Epithelial cell of esophagus (primary cell): Measurements from ENCODE around the gene ARMC2.
A peak's percentile ranks its signal among the peaks of the same experiment; 100 is the strongest.

ENCODE experiments used
- DNase-seq: peaks from one replicate; pipeline ENCODE4 v3.0.0; 2010; ENCODE audit warnings: low read depth
- H3K4me3 ChIP-seq: 2 replicates; pipeline ENCODE4 v1.5.1; 2011; ENCODE audit warnings: mild to moderate bottlenecking, low read length, control low read depth
- TF ChIP-seq, protein P1 (sequence below): IDR thresholded peaks from 2 replicates; pipeline ENCODE4 v1.5.1; 2011; ENCODE audit warnings: low read depth, mild to moderate bottlenecking, low read length, control low read depth, inconsistent platforms; ENCODE audit not compliant: insufficient read depth; ENCODE audit errors: missing control alignments

The ARMC2 gene

DNA sequence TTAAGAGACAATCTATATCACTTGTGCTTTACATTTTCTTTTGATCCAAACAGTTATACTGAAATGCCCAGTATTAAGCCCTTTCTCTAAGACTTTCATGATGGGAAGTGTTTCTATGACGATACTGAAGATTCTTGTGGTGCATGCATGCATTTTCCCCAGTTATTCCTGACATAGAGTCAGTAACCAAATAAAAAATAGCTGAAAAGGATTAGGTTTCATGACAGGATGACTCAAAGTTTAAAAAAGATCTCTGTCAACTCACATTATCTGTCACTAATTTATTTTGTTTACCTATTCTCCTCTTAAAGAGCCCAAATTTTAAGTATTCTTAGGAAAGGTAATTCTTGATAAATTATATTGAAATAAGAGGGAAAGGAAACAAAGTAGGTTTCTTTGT lies 148.0 kb downstream of the ARMC2 start:
- DNase-seq, result no peak
- TF ChIP-seq, protein P1, sequence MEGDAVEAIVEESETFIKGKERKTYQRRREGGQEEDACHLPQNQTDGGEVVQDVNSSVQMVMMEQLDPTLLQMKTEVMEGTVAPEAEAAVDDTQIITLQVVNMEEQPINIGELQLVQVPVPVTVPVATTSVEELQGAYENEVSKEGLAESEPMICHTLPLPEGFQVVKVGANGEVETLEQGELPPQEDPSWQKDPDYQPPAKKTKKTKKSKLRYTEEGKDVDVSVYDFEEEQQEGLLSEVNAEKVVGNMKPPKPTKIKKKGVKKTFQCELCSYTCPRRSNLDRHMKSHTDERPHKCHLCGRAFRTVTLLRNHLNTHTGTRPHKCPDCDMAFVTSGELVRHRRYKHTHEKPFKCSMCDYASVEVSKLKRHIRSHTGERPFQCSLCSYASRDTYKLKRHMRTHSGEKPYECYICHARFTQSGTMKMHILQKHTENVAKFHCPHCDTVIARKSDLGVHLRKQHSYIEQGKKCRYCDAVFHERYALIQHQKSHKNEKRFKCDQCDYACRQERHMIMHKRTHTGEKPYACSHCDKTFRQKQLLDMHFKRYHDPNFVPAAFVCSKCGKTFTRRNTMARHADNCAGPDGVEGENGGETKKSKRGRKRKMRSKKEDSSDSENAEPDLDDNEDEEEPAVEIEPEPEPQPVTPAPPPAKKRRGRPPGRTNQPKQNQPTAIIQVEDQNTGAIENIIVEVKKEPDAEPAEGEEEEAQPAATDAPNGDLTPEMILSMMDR, result no peak
- no peak overlapping the region for H3K4me3 ChIP-seq

DNA sequence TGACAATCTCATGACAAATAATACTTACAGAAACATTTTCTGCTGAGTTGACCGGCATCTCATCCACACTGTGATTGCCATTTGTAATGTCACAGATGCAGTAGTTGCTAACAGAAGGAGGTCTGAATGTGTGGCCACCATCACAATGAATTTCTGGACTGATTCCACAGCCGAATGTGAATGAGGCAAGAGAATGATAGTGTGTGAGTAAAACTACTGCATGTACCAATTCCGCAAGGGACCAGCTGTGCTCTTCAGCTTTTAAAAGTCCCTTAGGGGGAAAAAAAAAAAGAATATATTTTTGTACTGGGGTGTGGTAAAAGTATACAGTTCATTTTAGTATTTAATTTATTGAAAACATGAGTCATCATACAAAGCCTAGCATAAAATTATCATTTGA lies 150.3 kb downstream of the ARMC2 start:
- DNase-seq, result no peak
- TF ChIP-seq, protein P1, result no peak
- no peak overlapping the region for H3K4me3 ChIP-seq

DNA sequence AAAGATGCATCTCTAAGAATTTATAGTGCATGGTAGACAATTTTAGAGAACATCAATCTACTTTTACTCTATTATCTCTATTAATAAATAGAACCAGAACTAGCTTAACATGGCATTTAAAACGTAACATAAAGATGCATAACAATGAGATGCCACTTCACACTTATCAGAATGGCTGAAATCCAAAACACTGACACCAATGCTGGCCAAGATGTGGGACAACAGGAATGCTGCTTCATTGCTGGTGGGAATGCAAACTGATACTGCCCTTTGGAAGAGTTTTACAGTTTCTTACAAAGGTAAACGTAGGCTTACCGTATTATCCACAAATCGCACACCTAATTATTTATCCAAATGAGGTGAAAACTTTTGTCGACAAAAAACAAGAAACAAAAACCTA lies 151.2 kb downstream of the ARMC2 start:
- no peak for DNase-seq
- TF ChIP-seq, protein P1, result no peak
- H3K4me3 ChIP-seq, result no peak overlapping the region

DNA sequence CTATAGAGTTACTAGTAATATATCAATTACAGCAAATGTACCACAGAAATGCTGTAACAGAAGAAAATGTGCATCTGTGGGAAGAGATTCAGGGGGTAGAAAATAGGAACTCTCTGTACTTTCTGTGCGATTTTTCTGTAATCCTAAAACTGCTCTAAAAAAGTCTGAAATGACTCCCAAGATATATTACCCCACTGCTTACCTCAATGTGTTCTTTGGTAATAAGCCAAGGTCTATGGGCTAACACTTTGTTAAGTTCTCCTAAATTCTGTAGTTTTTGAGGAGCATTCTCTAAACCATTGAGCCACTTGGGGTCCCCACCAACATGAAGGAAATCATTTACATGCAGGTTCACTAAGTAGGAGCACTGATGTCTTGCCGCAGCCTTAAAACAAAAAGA lies 152.1 kb downstream of the ARMC2 start:
- no peak overlapping the region for H3K4me3 ChIP-seq
- DNase-seq, result no peak
- TF ChIP-seq, protein P1, result no peak

DNA sequence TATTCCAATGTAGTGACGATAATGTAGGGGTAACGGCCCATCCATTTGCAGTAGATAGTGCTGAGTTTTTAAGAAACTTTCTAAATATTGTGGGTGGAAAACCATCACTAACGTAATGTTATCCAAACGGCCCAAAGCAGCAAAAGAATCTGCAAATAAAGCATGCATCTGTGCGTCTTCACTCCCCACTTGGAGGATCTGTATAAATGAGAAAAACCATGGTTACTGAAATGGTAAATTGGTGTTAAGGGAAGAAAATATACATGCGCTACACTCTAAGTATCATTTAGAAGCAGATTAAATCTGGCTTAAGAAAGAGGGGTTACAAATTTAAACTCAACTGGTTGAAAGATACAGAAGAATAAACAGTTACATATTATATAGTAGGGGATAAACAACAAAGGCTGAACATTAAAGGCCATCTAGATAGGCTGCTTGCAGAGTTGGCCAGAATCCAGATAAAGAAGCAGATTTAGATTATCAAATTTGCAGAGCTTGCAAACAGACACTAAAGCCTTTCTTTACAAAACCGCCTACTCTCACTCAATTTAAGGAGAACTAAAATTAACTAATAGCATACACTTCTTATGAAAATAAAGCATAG lies 153.2 kb downstream of the ARMC2 start:
- DNase-seq, result no peak

DNA sequence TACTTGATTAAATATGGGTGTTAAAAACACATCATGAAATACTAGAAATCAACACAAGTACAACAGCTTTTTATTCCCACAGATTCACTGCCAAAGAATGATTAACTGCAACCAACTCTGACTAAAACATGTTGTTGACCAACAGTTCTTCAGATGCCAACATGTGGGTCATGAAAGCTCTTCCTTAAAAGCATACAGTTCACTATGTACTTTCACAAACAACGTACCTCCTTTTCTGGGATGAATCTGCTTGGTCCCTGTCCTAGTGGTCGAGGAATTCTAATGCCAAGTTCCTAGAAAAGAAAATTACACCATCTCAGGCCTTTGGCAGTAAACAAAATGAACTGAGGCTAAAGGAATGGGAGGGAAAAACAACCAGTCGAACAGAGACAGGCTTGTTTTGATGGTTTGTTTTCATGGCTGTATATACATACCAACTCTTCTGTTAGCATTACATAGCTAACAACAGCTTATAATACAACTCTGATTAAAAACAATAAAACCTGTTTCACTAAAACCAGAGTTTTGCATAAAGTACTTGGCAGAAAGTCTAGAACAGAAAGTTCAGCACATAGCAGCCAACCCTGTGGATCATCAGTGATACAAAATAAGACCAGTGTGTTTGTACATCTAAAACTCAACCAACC lies 154.0 kb downstream of the ARMC2 start:
- TF ChIP-seq, protein P1, result no peak
- peak; percentile 84 for DNase-seq
- H3K4me3 ChIP-seq, result no peak overlapping the region

More for the DNA sequence above, 153.2 kb downstream of the ARMC2 start:
- TF ChIP-seq, protein P1, result no peak
- H3K4me3 ChIP-seq, result no peak overlapping the region

DNA sequence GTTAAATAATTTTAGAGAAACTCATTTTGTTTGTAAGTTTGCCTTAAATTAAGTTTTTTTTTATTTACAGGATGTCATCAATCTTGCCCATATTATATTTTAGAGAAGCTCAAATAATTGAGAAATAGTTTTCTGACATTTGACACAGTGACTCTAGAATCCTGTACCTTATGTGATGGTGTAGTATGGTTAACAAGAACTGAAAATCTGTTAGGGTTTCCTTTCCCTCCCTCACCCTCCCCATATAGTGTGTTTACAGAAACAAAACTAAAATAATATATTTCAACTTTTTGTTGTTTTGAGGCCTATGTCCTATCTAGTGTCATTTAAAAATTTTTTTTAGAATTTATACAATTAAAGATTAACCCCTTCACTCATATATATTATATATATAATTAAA lies 154.7 kb downstream of the ARMC2 start:
- no peak overlapping the region for H3K4me3 ChIP-seq
- TF ChIP-seq, protein P1, result no peak
- DNase-seq, result no peak
